H1 (cell line): ENCODE results near the gene ADRA2C. TPM values are rescaled to one million over a fixed set of nuclear protein-coding genes. Genes with fewer than 3 reads are reported as not detected.

Experiments
- EGR1 ChIP-seq: IDR thresholded peaks from 2 replicates; pipeline ENCODE4 v1.6.1; 2011; ENCODE audit warnings: low read depth, low read length, borderline replicate concordance
- polyA plus RNA-seq, 7 experiments: library from polyadenylated mRNA; depleted of rRNA in 3 of 7; stranded (reverse) in 5 of 7; unstranded in 2 of 7; fragments of >200 nt in 5 of 7; fragments of 200-250 nt in 2 of 7; gene quantifications; 1 replicate in 5 of 7; 2 replicates in 1 of 7; 4 replicates in 1 of 7; pipeline versions ENCODE4 v1.2.1 to v1.2.3, GENCODE V29; 2011 to 2013; ENCODE audit warnings: missing spikeins in 2 of 7, mixed read lengths in 2 of 7
- total RNA-seq: library from RNA; stranded (reverse); fragmentation: NEBNext Ultra II Directional; extraction: Animal tissue kit (Norgen Biotek cat#: 25700); gene quantifications from 2 replicates; pipeline ENCODE4 v1.2.1, GENCODE V29; 2021

ADRA2C gene
- total and polyA plus RNA-seq, 2 of the 8 experiments (the other 6 are each of a cell fraction or from before 2014, with no cell fraction given) = 14.6 to 14.8 TPM

- TF ChIP-seq EGR1 = 0 out of 2 replicates have a peak, but pooled peaks have one; percentile 24
Observed at GRCh38 chr4:3753726-3754412, 12.3 kb upstream of the ADRA2C start (continued).
